NCI-H748 (cell line): ENCODE data around the gene ZNG1E.
"Not testable (repeated sequence)": the region's sequence is repeated elsewhere in the genome, so short reads cannot be mapped to it uniquely, and the experiment has no call there.

Experiments used
- DNase-seq: peaks from one replicate; lab custom pipeline; 2025; ENCODE audit not compliant: unreplicated experiment; lab: John Stamatoyannopoulos, UW

Gene ZNG1E

DNA sequence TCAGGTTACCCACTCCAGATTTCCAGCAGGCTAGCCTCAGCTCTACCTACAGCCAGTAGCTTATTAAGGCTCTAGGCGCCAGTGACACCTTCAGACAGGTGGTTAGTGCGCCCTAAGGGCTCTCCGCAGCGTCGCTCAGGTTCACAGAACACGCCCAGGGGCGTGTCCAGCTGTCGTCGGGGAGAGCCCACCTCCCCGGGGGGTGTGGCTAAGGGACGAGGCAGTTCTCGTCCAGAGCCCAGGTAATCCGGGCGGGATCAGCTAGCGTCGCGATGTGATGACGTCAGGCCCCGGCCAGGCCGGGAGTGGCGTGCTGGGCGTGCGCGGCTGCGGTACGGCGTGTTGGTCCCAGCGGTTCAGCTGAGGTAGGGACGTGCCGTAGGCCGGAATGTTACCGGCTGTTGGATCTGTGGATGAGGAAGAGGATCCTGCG is at the start of gene ZNG1E:
Gene ZNG1E (plus strand): TSS at position 340 of the 433 bp plus-strand sequence. CDS start 49 bp downstream, at position 389.
- DNase-seq: not testable (repeated sequence)

DNA sequence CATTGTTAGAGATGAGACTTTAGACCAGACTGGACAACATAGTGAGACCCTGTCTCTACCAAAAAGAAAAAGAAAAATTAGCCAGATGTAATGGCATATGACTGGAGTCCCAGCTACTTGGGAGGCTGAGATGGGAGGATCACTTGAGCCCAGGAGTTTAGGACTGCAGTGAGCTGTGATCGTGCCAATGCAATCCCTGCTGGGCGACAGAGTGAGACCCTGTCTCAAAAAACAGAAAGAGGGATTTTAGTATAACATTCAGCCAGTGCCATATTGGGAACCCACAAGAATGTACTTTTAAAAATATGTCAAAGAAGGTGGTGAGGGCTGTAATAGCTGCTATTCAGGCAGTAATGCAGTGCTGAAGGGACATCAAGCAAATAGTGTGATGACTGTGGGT is 2.1 kb upstream of the ZNG1E start:
- not testable (repeated sequence) for DNase-seq

DNA sequence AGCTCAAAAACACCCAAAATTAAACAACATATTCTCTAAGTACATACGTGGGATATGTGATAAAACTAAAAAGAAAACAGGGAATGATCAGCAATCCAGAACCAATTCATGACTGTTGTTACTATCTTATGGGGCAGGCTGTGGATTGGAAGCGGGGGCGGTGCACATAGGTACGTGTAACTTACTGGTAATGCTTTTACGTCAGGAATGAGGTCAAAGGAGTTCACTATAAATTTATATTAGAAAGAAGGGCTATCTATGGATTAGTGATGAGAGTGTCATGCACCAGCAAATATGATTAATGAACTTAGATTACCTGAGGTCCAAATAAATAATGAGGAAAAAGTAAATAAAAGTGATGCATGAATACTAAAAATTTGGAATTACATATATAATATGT is 710 bp upstream of the ZNG1E start:
- DNase-seq: not testable (repeated sequence)

DNA sequence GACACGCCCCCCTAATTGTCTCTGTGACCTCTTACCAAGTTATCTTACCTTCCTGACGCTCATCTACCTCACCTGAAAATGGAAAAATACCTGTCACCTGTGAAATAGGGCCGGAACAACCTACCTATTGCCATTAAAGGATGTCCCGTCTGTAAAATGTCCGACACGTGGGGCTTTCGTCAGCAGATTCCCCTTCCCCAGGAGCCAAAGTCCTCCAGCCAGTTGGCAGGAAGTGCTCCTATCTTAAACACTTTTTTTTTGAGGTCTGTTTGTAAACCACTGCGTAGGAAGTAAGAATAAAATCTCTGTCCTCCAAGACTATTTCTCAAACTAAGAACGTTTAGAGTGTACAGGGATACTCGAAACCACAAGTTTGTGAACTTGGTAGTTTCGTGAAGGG is 661 bp downstream of the ZNG1E start:
- DNase-seq: not testable (repeated sequence)

DNA sequence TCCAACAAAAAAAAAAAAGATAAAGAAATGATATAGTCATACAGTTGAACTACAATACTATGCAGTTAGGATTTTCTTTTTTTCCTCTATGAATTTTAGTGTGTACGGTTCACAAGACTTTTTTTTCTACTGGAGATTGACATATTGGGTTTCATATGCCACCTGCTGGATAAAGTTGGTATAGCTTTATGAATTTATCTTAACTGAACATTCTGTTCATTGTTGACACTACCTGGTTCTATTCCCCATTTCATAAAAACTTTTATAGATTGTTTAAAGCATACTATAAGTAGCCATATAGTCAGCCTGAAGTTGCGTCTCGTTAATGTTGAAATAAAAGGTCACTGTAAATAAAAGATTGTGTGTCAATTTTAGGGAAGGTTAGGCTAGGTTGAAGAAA is 2.8 kb downstream of the ZNG1E start:
- not testable (repeated sequence) for DNase-seq

DNA sequence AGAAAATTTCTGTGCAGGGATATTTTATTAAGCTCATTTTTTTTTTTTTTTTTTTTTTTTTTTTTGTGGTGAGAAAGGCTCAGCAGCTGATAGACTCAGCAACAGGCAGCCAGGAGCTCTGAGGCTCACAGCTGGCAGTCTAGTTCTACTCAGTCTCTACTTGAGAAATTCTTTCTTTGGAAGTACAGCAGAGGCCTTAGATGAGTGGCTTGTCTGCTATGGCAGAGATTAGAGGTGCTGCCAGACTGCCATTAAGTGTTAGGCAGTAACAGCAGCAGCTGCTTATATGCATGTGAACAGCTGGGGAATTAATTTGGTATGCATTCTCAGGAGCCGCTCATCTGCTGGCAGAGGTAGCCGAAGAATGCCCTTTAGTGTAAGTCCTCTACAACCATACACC is 27.8 kb downstream of the ZNG1E start:
- DNase-seq: not testable (repeated sequence)

DNA sequence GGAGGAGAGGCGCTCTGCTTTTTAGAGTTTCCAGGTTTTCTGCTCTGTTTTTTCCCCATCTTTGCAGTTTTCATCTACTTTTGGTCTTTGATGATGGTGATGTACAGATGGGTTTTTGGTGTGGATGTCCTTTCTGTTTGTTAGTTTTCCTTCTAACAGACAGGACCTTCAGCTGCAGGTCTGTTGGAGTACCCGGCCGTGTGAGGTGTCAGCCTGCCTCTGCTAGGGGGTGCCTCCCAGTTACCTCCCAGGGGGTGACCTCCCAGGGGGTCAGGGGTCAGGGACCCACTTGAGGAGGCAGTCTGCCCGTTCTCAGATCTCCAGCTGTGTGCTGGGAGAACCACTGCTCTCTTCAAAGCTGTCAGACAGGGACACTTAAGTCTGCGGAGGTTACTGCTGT is 38.7 kb downstream of the ZNG1E start:
- not testable (repeated sequence) for DNase-seq

DNA sequence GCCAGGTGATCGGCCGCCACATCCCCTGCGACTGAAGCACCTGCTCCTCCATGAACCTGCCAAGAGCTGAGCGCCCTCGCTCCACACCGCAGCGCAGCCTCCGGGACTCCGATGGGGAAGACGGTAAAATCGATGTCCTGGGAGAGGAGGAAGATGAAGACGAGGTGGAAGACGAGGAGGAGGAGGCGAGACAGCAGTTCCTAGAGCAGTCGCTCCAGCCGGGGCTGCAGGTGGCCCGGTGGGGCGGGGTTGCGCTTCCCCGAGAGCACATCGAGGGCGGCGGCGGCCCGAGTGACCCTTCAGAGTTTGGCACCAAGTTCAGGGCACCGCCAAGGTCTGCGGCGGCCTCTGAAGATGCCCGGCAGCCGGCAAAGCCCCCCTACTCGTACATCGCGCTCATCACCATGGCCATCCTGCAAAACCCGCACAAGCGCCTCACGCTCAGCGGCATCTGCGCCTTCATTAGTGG is 61.4 kb downstream of the ZNG1E start, which contains the start of gene FOXD4L4:
Gene FOXD4L4 (plus strand): TSS at position 51 of the 469 bp plus-strand sequence. CDS start 0 bp downstream, at position 51.
- not testable (repeated sequence) for DNase-seq

DNA sequence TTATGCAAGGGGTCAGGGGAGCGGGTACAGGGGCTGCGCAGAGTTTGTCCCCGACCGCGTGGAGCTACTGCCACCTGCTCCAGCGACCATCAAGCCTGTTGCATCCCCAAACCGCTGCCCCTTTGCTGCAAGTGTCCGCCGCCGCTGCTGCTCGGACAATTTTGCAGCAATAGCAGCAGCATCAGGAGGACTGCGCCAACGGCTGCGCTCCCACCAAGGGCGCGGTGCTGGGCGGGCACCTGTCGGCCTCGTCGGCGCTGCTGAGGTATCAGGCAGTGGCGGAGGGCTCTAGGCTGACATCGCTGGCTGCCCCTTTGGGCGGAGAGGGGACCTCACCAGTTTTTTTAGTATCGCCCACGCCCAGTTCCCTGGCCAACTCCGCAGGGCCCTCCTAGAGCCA is 62.4 kb downstream of the ZNG1E start:
- DNase-seq: not testable (repeated sequence)
